Kidney (tissue), 14 donors: Measurements from ENCODE around the gene UBE2S. TPM values are rescaled to one million over a fixed set of nuclear protein-coding genes. Genes with fewer than 3 reads are reported as not detected.
A peak's percentile ranks its signal among the peaks of the same experiment; 100 is the strongest.

Experiments
- DNase-seq, 5 donors: peaks; one replicate each; pipeline ENCODE4 v3.0.0-alpha.2; 2013 to 2020
- FAIRE-seq: peaks from 2 replicates; lab custom pipeline; 2012; peaks lifted over from hg19 to GRCh38; lab: Jason Lieb, UNC
- H3K27ac ChIP-seq, 2 donors: one replicate each; pipeline ENCODE4 v1.7.0; 2013; ENCODE audit warnings: low read depth in 2 of 2, low read length in 2 of 2, inconsistent platforms in 1 of 2
- H3K27me3 ChIP-seq: one replicate; pipeline ENCODE4 v1.7.1; 2013; ENCODE audit warnings: low read length, inconsistent platforms; ENCODE audit not compliant: control insufficient read depth, insufficient read depth
- H3K36me3 ChIP-seq, 3 donors: one replicate each; pipeline versions ENCODE4 v1.7.0 to v1.7.1; 2013; ENCODE audit warnings: low read length in 3 of 3, control low read depth in 1 of 3, inconsistent platforms in 1 of 3; ENCODE audit not compliant: insufficient read depth in 3 of 3, control insufficient read depth in 2 of 3
- H3K4me1 ChIP-seq, 3 donors: one replicate each; pipeline versions ENCODE4 v1.7.0 to v1.7.1; 2013; ENCODE audit warnings: low read length in 3 of 3, inconsistent platforms in 1 of 3, low read depth in 1 of 3; ENCODE audit not compliant: control insufficient read depth in 2 of 3, insufficient read depth in 2 of 3
- H3K4me3 ChIP-seq, 3 donors: one replicate each; pipeline versions ENCODE4 v1.7.0 to v1.8.1; 2013; ENCODE audit warnings: low read length in 3 of 3, control low read depth in 1 of 3, inconsistent platforms in 1 of 3
- H3K9ac ChIP-seq, 3 donors: one replicate each; pipeline versions ENCODE4 v1.7.0 to v1.7.1; 2013; ENCODE audit warnings: low read length in 3 of 3, control low read depth in 1 of 3, inconsistent platforms in 1 of 3
- H3K9me3 ChIP-seq, 3 donors: one replicate each; pipeline versions ENCODE4 v1.7.0 to v1.7.1; 2013; ENCODE audit warnings: low read length in 3 of 3, control low read depth in 1 of 3, inconsistent platforms in 1 of 3; ENCODE audit not compliant: control insufficient read depth in 2 of 3, insufficient read depth in 1 of 3
- intact Hi-C: fragments of 100-400 bp; cut with DNase I; formaldehyde crosslinking; loops from one replicate; pipeline ENCODE4 v1.11.1; 2022
- polyA plus RNA-seq: library from polyadenylated mRNA; stranded (reverse); fragments of 350-450 nt; fragmentation: Illumina TruSeq; extraction: RNeasy Lipid Tissue Mini Kit (QIAGEN cat#74804); gene quantifications from one replicate; pipeline ENCODE4 v1.2.3, GENCODE V29; 2014; ENCODE audit warnings: low read depth, low replicate concordance; ENCODE audit not compliant: insufficient read depth
- total RNA-seq: library from RNA; stranded (reverse); fragmentation: NEBNext Ultra II Directional; extraction: Animal tissue kit (Norgen Biotek cat#: 25700); gene quantifications from one replicate; pipeline ENCODE4 v1.2.1, GENCODE V29; 2021
- TF ChIP-seq, protein P1 (sequence below): IDR thresholded peaks from 3 replicates; pipeline ENCODE4 v1.5.1; 2012; ENCODE audit warnings: mild to moderate bottlenecking, moderate library complexity, borderline replicate concordance; ENCODE audit not compliant: insufficient read depth; ENCODE audit errors: extremely low read depth
- donor health status: control.
- donor health status: control.
- donor health status: control.
- donor health status: control.
- donor health status: control.
- donor health status: DM: yes; HTN: yes; CAD: no.
- donor health status: Normal renal cell carcinoma (clear cell type).

The UBE2S gene
- total and polyA plus RNA-seq, 2 donors from 2014 or later, result 16.8 to 20.8 TPM

DNA sequence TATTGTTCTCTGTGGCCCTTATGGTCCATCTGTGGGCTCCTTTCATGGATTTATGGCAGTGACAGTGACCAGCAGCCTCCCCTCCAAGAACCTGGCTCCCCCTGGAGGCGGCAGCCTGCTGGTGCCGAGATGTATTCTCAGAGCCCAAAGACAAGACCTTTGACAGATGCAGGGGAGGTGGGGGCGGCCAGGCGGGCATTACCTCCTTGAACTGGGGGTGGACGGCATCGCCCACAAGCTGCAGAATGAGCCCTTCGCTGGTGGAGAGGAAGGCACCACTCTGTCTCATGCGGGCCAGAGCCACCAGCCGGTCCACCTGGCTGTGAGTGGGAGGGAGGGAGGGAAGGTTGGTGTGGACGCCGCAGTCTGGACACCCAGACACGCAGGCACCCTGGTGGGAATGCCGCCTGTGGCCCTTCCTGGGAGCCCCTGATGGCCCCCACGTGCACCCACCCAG, 47.2 kb upstream of the UBE2S start:
- H3K27me3 ChIP-seq, result peaks cover 3% of the 10 kb centered on the region
- H3K4me1 ChIP-seq, result peaks cover 0 to 3% (median under 1%) of the 10 kb centered on the region in 3 donors
- no peak overlapping the region for H3K4me3 ChIP-seq
- no peaks in the 10 kb centered on the region for H3K9me3 ChIP-seq
- peak in 2 of 5 donors; percentile 54 to 69 for DNase-seq
- no peak for FAIRE-seq
- TF ChIP-seq, protein P1, sequence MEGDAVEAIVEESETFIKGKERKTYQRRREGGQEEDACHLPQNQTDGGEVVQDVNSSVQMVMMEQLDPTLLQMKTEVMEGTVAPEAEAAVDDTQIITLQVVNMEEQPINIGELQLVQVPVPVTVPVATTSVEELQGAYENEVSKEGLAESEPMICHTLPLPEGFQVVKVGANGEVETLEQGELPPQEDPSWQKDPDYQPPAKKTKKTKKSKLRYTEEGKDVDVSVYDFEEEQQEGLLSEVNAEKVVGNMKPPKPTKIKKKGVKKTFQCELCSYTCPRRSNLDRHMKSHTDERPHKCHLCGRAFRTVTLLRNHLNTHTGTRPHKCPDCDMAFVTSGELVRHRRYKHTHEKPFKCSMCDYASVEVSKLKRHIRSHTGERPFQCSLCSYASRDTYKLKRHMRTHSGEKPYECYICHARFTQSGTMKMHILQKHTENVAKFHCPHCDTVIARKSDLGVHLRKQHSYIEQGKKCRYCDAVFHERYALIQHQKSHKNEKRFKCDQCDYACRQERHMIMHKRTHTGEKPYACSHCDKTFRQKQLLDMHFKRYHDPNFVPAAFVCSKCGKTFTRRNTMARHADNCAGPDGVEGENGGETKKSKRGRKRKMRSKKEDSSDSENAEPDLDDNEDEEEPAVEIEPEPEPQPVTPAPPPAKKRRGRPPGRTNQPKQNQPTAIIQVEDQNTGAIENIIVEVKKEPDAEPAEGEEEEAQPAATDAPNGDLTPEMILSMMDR, result peak; percentile 16
- H3K27ac ChIP-seq, result no peak overlapping the region
- no peak overlapping the region for H3K9ac ChIP-seq
- H3K36me3 ChIP-seq, result no peaks in the 10 kb centered on the region
- intact Hi-C loops, result no loop called here

DNA sequence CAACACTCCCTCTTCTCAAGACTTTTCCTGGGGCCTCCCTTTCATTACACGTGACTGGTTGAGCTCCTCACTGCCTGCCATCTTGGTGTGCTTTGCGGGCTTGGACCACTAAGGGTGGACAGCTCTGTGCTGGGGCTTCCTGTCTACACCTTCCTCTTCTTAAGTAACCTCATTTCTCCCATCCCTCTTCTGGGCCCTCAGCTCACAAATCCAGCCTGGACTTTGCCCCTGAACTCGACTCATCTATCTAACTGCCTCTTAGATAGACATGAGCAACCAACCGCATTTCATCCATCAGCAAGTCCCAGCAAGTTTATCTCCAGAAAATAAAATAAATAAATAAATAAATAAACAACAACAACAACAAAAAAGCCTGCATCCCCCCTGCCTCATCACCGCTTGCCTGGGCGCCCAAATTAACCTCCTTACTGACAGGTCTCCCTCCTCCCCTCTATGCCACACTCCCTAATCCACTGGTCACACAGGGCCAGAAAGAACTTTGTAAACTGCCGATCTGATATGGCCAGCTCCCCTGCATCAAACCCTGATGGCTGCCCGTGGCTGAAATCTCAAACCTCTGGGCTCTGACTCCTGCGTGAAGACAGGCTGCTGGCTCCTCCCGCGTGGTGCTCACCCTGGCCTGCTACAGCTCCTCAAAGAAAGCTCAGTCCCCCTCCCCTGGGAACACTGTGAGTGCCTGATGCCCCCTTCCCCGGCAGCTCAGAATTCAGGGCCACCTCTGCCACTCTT, 46.1 kb upstream of the UBE2S start:
- FAIRE-seq (no peak), DNase-seq (no peak)
- Histone ChIP-seq H3K9me3 (no peaks in the 10 kb centered on the region), H3K9ac (no peak overlapping the region), H3K27ac (no peak overlapping the region), H3K36me3 (no peaks in the 10 kb centered on the region), H3K4me1 (no peaks in the 10 kb centered on the region), H3K4me3 (no peak overlapping the region), H3K27me3 (peaks cover 4% of the 10 kb centered on the region)
- TF ChIP-seq, protein P1, result no peak
- intact Hi-C loops, result no loop called here

DNA sequence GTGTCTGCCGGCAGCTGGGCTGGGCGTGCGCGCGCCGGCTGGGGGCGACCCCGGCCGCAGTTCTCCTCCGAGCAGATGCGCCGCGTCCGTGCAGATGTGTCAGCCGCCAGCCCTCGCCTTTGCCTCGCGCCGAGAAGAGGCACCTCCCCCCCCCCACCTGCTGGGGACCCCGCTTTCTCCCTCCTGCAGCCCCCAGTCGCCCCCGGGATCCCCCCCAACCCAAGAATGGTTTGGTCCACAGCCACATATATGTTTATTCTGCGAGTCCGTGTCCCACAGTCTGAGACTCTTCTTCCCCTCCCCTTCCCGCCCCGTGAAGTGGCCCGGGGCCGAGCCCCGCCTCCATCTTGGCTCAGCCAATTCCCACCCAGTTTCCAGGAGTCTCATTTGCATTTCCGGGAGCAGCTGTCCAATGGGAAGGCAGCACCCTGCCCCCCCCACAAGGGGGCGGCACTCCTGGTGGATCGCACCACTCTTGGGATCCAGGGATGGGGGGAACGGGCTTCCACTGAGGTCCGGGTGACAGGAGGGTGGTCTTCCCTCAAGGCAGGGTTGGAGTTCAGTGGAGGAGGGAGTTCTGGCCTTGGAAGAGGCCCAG, 45.3 kb upstream of the UBE2S start:
- H3K9ac ChIP-seq, result no peak overlapping the region
- H3K4me3 ChIP-seq, result no peak overlapping the region
- FAIRE-seq (no peak), DNase-seq (peak; percentile 91 to 96 (median 95))
- TF ChIP-seq, protein P1, result no peak
- intact Hi-C loops, result no loop called here
- no peaks in the 10 kb centered on the region for H3K9me3 ChIP-seq
- H3K27me3 ChIP-seq, result peaks cover 10% of the 10 kb centered on the region
- no peaks in the 10 kb centered on the region for H3K36me3 ChIP-seq
- no peaks in the 10 kb centered on the region for H3K4me1 ChIP-seq
- no peak overlapping the region for H3K27ac ChIP-seq
